HAP-1 (cell line): ENCODE data around the gene TM4SF4.

Experiments used
- DNase-seq, 2 experiments: peaks; one replicate each; pipeline ENCODE4 v3.0.0-alpha.2; 2016 to 2020; ENCODE audit warnings: low spot score in 2 of 2
- H3K27me3 ChIP-seq: fragments of 250-450 bp; sonication (Bioruptor Pico); 2 replicates; pipeline ENCODE4 v1.5.1; 2020; ENCODE audit warnings: low read depth, mild to moderate bottlenecking, moderate library complexity
- H3K36me3 ChIP-seq: fragments of 250-450 bp; sonication (Bioruptor Pico); replicated peaks from 2 replicates; pipeline ENCODE4 v1.5.1; 2020; ENCODE audit warnings: mild to moderate bottlenecking
- H3K4me1 ChIP-seq: fragments of 250-450 bp; sonication (Bioruptor Pico); 2 replicates; pipeline ENCODE4 v1.5.1; 2020; ENCODE audit warnings: mild to moderate bottlenecking
- H3K4me3 ChIP-seq: fragments of 250-450 bp; sonication (Bioruptor Pico); 2 replicates; pipeline ENCODE4 v1.5.1; 2020; ENCODE audit warnings: mild to moderate bottlenecking, moderate library complexity
- H3K9me3 ChIP-seq: fragments of 250-450 bp; sonication (Bioruptor Pico); 2 replicates; pipeline ENCODE4 v1.5.1; 2020; ENCODE audit warnings: mild to moderate bottlenecking, moderate library complexity
- in situ Hi-C: fragments of 300-500 bp; cut with MboI; formaldehyde crosslinking; loops from 3 replicates; pipeline ENCODE4 v1.14.3; 2020; ENCODE audit warnings: low sequenced_read_pairs, inconsistent platforms, mixed read lengths

Gene TM4SF4

GRCh38 chr3:149474250-149474817, at the start of gene TM4SF4:
TSS of gene TM4SF4 (plus strand) at chr3:149474697. CDS start at chr3:149474878, 181 bp downstream.
- Histone ChIP-seq H3K36me3 (no peaks in the 10 kb centered on the region), H3K27me3 (no peaks in the 10 kb centered on the region), H3K4me1 (peaks cover 16% of the 10 kb centered on the region), H3K9me3 (no peaks in the 10 kb centered on the region), H3K4me3 (no peak within 1 kb of the TSS)
- no peak for DNase-seq
- in situ Hi-C loops: no loop called here

GRCh38 chr3:149424918-149425317, 49.6 kb upstream of the TM4SF4 start:
- no peaks in the 10 kb centered on the region for H3K4me1 ChIP-seq
- DNase-seq: no peak
- no peaks in the 10 kb centered on the region for H3K27me3 ChIP-seq
- in situ Hi-C loops: no loop called here
- no peaks in the 10 kb centered on the region for H3K36me3 ChIP-seq
- H3K9me3 ChIP-seq: no peaks in the 10 kb centered on the region
- no peak overlapping the region for H3K4me3 ChIP-seq

GRCh38 chr3:149426325-149426724, 48.2 kb upstream of the TM4SF4 start:
- in situ Hi-C loops: no loop called here
- Histone ChIP-seq H3K4me1 (no peaks in the 10 kb centered on the region), H3K36me3 (no peaks in the 10 kb centered on the region), H3K27me3 (no peaks in the 10 kb centered on the region), H3K9me3 (no peaks in the 10 kb centered on the region), H3K4me3 (no peak overlapping the region)
- DNase-seq: no peak

GRCh38 chr3:149428087-149428486, 46.4 kb upstream of the TM4SF4 start:
- no peak for DNase-seq
- no peaks in the 10 kb centered on the region for H3K27me3 ChIP-seq
- no peaks in the 10 kb centered on the region for H3K9me3 ChIP-seq
- no peaks in the 10 kb centered on the region for H3K36me3 ChIP-seq
- in situ Hi-C loops: no loop called here
- no peaks in the 10 kb centered on the region for H3K4me1 ChIP-seq
- no peak overlapping the region for H3K4me3 ChIP-seq

- no peaks in the 10 kb centered on the region for H3K36me3 ChIP-seq
- H3K4me1 ChIP-seq: no peaks in the 10 kb centered on the region
- no peak for DNase-seq
- H3K27me3 ChIP-seq: no peaks in the 10 kb centered on the region
- no peak overlapping the region for H3K4me3 ChIP-seq
- H3K9me3 ChIP-seq: no peaks in the 10 kb centered on the region
- in situ Hi-C loops: no loop called here
These were observed 44.3 kb upstream of the TM4SF4 start for GRCh38 chr3:149430216-149430615.

GRCh38 chr3:149432149-149432548, 42.3 kb upstream of the TM4SF4 start:
- no peak for DNase-seq
- no peaks in the 10 kb centered on the region for H3K27me3 ChIP-seq
- no peaks in the 10 kb centered on the region for H3K4me1 ChIP-seq
- in situ Hi-C loops: no loop called here
- no peaks in the 10 kb centered on the region for H3K36me3 ChIP-seq
- no peak overlapping the region for H3K4me3 ChIP-seq
- H3K9me3 ChIP-seq: no peaks in the 10 kb centered on the region

GRCh38 chr3:149435996-149436885, 38.3 kb upstream of the TM4SF4 start:
- in situ Hi-C loops: no loop called here
- no peak for DNase-seq
- no peak overlapping the region for H3K4me3 ChIP-seq
- no peaks in the 10 kb centered on the region for H3K9me3 ChIP-seq
- H3K4me1 ChIP-seq: peaks cover 9% of the 10 kb centered on the region
- no peaks in the 10 kb centered on the region for H3K27me3 ChIP-seq
- no peaks in the 10 kb centered on the region for H3K36me3 ChIP-seq

- no peak for DNase-seq
- in situ Hi-C loops: no loop called here
- Histone ChIP-seq H3K36me3 (no peaks in the 10 kb centered on the region), H3K4me1 (peaks cover 9% of the 10 kb centered on the region), H3K27me3 (no peaks in the 10 kb centered on the region), H3K4me3 (no peak overlapping the region), H3K9me3 (no peaks in the 10 kb centered on the region)
These were observed 37.2 kb upstream of the TM4SF4 start for GRCh38 chr3:149437286-149437685.

- Histone ChIP-seq H3K4me3 (no peak overlapping the region), H3K4me1 (peaks cover 9% of the 10 kb centered on the region), H3K9me3 (no peaks in the 10 kb centered on the region), H3K36me3 (no peaks in the 10 kb centered on the region), H3K27me3 (no peaks in the 10 kb centered on the region)
- no peak for DNase-seq
- in situ Hi-C loops: no loop called here
These were observed 36.8 kb upstream of the TM4SF4 start for GRCh38 chr3:149437710-149438109.

GRCh38 chr3:149438981-149439380, 35.5 kb upstream of the TM4SF4 start:
- H3K4me3 ChIP-seq: no peak overlapping the region
- H3K36me3 ChIP-seq: no peaks in the 10 kb centered on the region
- H3K4me1 ChIP-seq: peaks cover 9% of the 10 kb centered on the region
- H3K27me3 ChIP-seq: no peaks in the 10 kb centered on the region
- peak in 1 of 2 experiments; percentile 92 for DNase-seq
- H3K9me3 ChIP-seq: no peaks in the 10 kb centered on the region
- in situ Hi-C loops: no loop called here

GRCh38 chr3:149441642-149442041, 32.9 kb upstream of the TM4SF4 start:
- no peaks in the 10 kb centered on the region for H3K9me3 ChIP-seq
- no peak overlapping the region for H3K4me3 ChIP-seq
- in situ Hi-C loops: no loop called here
- no peaks in the 10 kb centered on the region for H3K36me3 ChIP-seq
- no peaks in the 10 kb centered on the region for H3K27me3 ChIP-seq
- H3K4me1 ChIP-seq: peaks cover 9% of the 10 kb centered on the region
- DNase-seq: no peak

- Histone ChIP-seq H3K4me3 (no peak overlapping the region), H3K27me3 (no peaks in the 10 kb centered on the region)
- in situ Hi-C loops: no loop called here
These were observed 32.5 kb upstream of the TM4SF4 start for GRCh38 chr3:149442043-149442442.

GRCh38 chr3:149442851-149443544, 31.5 kb upstream of the TM4SF4 start:
- H3K4me3 ChIP-seq: no peak overlapping the region

More at GRCh38 chr3:149442043-149442442, 32.5 kb upstream of the TM4SF4 start:
- DNase-seq: no peak
- H3K36me3 ChIP-seq: no peaks in the 10 kb centered on the region
- peaks cover 9% of the 10 kb centered on the region for H3K4me1 ChIP-seq
- H3K9me3 ChIP-seq: no peaks in the 10 kb centered on the region

GRCh38 chr3:149443545-149443912, 31.0 kb upstream of the TM4SF4 start:
- in situ Hi-C loops: no loop called here
- peaks cover 8% of the 10 kb centered on the region for H3K4me1 ChIP-seq
- no peaks in the 10 kb centered on the region for H3K36me3 ChIP-seq
- H3K9me3 ChIP-seq: no peaks in the 10 kb centered on the region
- H3K4me3 ChIP-seq: no peak overlapping the region
- no peaks in the 10 kb centered on the region for H3K27me3 ChIP-seq
- no peak for DNase-seq

More at GRCh38 chr3:149442851-149443544, 31.5 kb upstream of the TM4SF4 start:
- no peaks in the 10 kb centered on the region for H3K36me3 ChIP-seq
- no peak for DNase-seq
- no peaks in the 10 kb centered on the region for H3K27me3 ChIP-seq
- H3K4me1 ChIP-seq: peaks cover 9% of the 10 kb centered on the region
- in situ Hi-C loops: no loop called here
- no peaks in the 10 kb centered on the region for H3K9me3 ChIP-seq
